Fibroblast of the conjunctiva (primary cell): Measurements from ENCODE around the gene FCGR1A.
"Not testable (repeated sequence)": the region's sequence is repeated elsewhere in the genome, so short reads cannot be mapped to it uniquely, and the experiment has no call there.

Experiments
- DNase-seq: peaks from one replicate; pipeline ENCODE4 v3.0.0-alpha.2; 2010; ENCODE audit warnings: low read depth

Gene FCGR1A

DNA sequence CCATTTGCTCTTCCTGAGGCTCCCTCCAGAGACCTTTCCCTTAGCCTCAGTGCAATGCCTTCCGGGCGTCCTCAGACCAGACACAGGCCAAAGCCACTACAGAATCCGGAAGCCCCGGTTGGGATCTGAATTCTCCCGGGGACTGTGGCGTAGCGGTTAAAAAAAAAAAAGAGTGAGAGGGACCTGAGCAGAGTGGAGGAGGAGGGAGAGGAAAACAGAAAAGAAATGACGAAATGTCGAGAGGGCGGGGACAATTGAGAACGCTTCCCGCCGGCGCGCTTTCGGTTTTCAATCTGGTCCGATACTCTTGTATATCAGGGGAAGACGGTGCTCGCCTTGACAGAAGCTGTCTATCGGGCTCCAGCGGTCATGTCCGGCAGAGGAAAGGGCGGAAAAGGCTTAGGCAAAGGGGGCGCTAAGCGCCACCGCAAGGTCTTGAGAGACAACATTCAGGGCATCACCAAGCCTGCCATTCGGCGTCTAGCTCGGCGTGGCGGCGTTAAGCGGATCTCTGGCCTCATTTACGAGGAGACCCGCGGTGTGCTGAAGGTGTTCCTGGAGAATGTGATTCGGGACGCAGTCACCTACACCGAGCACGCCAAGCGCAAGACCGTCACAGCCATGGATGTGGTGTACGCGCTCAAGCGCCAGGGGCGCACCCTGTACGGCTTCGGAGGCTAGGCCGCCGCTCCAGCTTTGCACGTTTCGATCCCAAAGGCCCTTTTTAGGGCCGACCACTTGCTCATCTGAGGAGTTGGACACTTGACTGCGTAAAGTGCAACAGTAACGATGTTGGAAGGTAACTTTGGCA is 50.0 kb downstream of the FCGR1A start:
- DNase-seq = not testable (repeated sequence)

DNA sequence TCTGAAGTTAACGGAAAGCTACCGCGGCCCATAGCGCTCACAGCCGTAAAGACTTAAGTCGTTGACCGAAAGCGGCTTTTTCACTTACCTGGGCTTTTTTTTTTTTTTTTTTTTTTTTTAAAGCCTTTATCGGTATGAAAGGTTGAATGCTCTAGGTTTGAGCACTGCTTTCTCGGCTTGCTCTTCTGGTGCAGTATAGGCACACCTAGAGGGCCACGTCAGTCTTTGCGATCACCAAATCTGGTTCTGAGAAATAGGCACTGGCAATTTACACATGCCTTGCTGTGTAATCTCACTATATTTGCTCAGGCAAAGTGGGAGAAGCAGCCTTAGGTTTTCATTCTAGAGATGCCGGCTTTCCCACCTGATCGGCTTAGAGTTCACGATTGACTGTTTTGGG is 50.6 kb downstream of the FCGR1A start:
- not testable (repeated sequence) for DNase-seq

DNA sequence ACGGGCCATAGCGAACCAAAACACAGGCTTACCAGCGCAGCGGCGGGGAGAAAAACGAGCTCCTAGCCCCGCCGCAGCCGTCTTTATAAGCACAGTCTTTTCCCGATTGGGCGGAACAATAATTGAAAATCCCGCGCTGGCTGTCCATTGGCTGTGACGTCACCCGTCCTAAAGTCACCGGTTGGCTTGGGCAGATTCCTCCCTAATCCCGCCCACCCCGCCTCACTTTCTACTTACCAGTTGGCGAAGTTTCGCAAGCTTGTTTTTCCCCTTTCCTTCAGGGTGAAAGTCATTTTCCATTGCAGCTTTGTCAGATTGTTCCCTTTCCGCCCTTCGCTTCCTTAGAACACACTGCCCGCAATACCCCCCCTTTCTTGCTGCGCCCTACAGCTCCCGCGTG is 58.7 kb downstream of the FCGR1A start:
- not testable (repeated sequence) for DNase-seq
